Activated T-helper 17 cell treated with anti-CD3 and anti-CD28 coated beads, Interleukin-2, amount 50 U/mL, for 72 hours (primary cell): Measurements from ENCODE around the gene SPTLC3. TPM values are rescaled to one million over a fixed set of nuclear protein-coding genes. Genes with fewer than 3 reads are reported as not detected.

ENCODE experiments used
- ATAC-seq: fragments of 150-1000 bp; cut with Tn5 transposase; replicated peaks from 2 replicates; pipeline ENCODE4 v1.10.0; 2021; ENCODE audit warnings: mild to moderate bottlenecking, moderate library complexity
- H3K27ac Mint-ChIP-seq: one replicate; pipeline ENCODE4 v1.8.0; 2022; ENCODE audit warnings: mixed read lengths
- H3K27me3 Mint-ChIP-seq: one replicate; pipeline ENCODE4 v1.8.0; 2022; ENCODE audit warnings: mixed read lengths
- H3K36me3 Mint-ChIP-seq: one replicate; pipeline ENCODE4 v1.8.0; 2022; ENCODE audit warnings: low read depth, mild to moderate bottlenecking, mixed read lengths
- H3K4me1 Mint-ChIP-seq: one replicate; pipeline ENCODE4 v1.8.0; 2022; ENCODE audit warnings: mixed read lengths
- H3K4me3 Mint-ChIP-seq: one replicate; pipeline ENCODE4 v1.8.0; 2022; ENCODE audit warnings: mild to moderate bottlenecking, mixed read lengths
- H3K9me3 Mint-ChIP-seq: one replicate; pipeline ENCODE4 v1.8.0; 2022; ENCODE audit warnings: mixed read lengths
- total RNA-seq, 2 donors: library from RNA; stranded (reverse); gene quantifications; one replicate each; pipeline ENCODE4 v1.2.3, GENCODE V29; 2022

Gene SPTLC3
- total RNA-seq, result not detected

DNA sequence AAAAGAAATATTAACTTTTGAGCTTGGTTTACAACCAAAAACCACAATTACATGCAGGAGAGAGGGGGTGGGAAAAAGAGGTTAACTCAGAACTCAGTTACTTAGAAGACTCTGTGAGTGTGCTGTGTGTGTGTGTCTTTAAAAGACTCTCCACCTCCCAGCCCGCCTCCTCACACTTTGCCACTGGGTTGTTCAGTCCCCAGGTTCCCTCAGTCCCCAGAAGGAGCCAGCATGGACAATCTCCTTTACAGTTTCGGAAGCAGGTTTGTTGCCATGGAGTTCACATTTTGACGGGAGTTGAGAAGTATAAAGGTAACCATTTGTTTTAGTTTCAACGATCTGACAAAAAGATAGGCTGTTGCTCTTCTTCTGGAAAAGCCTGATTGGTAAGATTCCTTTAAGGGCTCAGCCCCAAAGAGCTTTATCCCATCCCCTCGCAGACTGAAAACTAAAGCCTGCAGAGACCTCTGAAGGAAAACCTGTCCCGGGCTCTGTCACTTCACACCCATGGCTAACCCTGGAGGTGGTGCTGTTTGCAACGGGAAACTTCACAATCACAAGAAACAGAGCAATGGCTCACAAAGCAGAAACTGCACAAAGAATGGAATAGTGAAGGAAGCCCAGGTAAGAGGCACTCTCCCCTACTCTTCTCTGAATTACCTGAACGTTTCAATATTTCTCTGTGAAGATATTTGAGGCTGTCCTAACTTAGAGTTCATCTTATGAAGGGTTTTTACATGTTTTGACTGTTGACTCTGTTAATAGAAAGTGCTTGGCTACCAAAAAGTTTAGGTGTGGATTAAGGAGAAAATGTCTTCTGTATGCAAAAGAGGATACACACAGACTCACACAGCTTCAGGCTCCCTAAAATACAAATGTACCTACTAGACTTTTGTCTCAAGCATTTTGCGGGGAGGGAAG is at the start of gene SPTLC3:
Gene SPTLC3, plus strand, starts transcription at position 212 of the 921 bp plus-strand sequence. Its CDS starts 296 bp downstream, at position 508.
- Mint-ChIP-seq H3K27me3 (peaks cover 4% of the 10 kb centered on the region), H3K9me3 (no peaks in the 10 kb centered on the region), H3K4me3 (peak within 1 kb of the TSS; percentile 66), H3K27ac (no peak within 1 kb of the TSS), H3K4me1 (peaks cover 9% of the 10 kb centered on the region), H3K36me3 (no peaks in the 10 kb centered on the region)
- peak; percentile 37 for ATAC-seq

DNA sequence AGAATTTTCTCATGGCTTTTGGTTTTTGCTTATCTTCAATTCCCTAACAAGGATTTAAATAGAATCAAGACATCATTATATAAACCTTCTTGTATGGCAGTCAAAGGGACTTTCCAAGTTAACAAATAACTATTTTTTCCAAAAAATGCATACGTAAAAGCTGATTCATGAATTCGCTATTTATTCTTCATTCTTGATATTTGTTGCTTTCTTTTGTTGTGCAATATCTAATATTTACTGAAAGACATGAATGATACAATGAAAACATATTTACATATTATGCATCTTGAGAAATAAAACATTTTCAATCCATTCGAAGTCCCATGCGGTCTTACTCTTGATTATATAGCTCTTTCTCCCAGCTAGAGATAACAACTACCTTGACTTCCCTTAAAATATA is 47.0 kb upstream of the SPTLC3 start:
- ATAC-seq, result no peak
- H3K4me1 Mint-ChIP-seq, result no peaks in the 10 kb centered on the region
- H3K27ac Mint-ChIP-seq, result no peak overlapping the region
- H3K27me3 Mint-ChIP-seq, result peaks cover 3% of the 10 kb centered on the region
- no peaks in the 10 kb centered on the region for H3K36me3 Mint-ChIP-seq
- H3K9me3 Mint-ChIP-seq, result no peaks in the 10 kb centered on the region
- no peak overlapping the region for H3K4me3 Mint-ChIP-seq

DNA sequence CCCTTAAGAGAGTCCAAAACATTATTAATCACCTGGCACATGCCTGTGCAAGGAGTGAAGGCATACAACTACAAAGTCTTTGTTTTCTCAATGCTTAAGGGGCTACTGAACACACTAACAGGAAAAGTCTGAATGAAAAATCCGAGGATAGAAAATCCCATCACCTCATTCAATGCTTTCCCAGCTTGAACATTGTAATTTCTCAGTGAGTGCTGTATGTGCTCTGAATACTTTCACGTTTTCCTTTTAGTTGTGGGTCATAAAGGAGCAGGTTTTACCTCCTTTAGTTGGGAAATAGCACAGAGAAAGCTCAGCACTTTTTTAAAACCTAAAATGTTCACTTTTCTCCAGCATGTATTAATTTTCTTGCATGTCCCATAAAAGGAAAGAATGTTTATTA is 45.9 kb upstream of the SPTLC3 start:
- no peaks in the 10 kb centered on the region for H3K4me1 Mint-ChIP-seq
- ATAC-seq, result no peak
- H3K27ac Mint-ChIP-seq, result no peak overlapping the region
- H3K27me3 Mint-ChIP-seq, result peaks cover 3% of the 10 kb centered on the region
- no peak overlapping the region for H3K4me3 Mint-ChIP-seq
- H3K9me3 Mint-ChIP-seq, result no peaks in the 10 kb centered on the region
- H3K36me3 Mint-ChIP-seq, result no peaks in the 10 kb centered on the region

DNA sequence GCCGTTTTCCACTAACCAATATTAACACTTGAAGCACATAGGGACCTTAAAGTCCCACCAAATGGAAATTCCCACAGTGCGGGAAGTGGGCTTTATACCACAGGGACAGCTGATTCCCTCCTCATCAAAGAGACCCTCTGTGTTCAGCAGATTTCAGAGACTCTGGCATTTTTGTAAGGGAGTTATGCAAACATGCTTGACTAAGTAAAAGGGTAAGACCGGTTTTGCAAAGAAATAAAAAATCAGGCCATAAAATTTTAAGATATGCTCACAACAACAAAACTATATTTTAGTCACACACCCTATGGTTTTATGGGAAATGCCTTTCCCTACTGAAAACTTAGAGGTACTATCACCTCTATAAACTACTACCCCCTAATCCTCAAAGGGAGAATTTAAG is 45.4 kb upstream of the SPTLC3 start:
- Mint-ChIP-seq H3K4me1 (no peaks in the 10 kb centered on the region), H3K36me3 (no peaks in the 10 kb centered on the region), H3K4me3 (no peak overlapping the region), H3K27ac (no peak overlapping the region), H3K9me3 (no peaks in the 10 kb centered on the region), H3K27me3 (peaks cover 3% of the 10 kb centered on the region)
- no peak for ATAC-seq

DNA sequence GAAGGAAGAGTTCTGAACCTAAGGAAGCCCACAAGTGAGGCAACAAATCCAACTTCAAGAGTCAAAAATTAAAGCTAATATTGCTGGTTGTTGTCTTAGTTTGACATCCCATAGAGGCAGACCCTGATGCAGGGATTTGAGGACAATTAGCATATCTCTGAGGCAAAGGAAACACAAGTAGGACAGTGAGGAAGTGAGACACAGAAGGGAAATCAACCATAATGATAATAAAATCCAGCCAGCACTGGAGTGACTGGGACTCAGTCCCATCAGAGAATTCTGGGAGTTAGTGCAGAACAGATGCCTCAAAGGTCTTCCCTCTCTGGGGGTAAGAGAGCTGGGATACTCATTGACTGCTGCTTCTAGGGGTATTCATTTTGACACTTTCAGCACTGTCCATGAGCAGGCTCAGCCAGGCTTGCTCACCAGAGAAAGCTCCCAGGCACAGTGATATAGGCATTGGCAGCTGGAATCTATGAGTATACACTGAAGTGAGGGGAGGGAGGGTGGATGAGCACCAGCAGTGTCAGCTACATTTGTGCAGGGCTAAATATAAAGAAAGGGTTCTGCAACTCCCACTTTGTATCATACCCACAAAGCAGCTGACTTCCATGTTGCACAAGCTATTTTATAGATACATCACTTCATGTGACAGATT is 43.4 kb upstream of the SPTLC3 start:
- no peaks in the 10 kb centered on the region for H3K27me3 Mint-ChIP-seq
- H3K27ac Mint-ChIP-seq, result no peak overlapping the region
- H3K4me1 Mint-ChIP-seq, result no peaks in the 10 kb centered on the region
- no peaks in the 10 kb centered on the region for H3K36me3 Mint-ChIP-seq
- ATAC-seq, result peak; percentile 47
- no peak overlapping the region for H3K4me3 Mint-ChIP-seq
- no peaks in the 10 kb centered on the region for H3K9me3 Mint-ChIP-seq

DNA sequence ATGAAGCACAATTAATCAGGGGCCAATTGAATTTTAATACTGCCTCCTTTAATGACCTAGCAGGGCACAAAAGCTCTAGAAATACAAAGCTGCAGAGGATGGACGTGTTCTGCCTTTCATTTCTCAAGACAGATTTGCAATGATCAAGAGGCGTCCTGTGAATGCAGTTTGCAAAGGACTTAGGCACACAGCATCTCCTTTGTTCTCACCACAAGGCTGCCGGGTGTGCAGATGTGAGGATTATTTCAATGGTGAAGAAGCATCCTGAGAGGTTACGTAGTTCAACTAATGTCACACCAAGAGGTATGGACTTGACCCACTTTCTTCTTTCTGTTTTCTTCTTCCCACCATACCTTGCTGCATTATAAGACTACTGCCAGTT is 42.9 kb upstream of the SPTLC3 start:
- H3K27ac Mint-ChIP-seq, result no peak overlapping the region
- no peaks in the 10 kb centered on the region for H3K27me3 Mint-ChIP-seq
- H3K36me3 Mint-ChIP-seq, result no peaks in the 10 kb centered on the region
- ATAC-seq, result no peak
- no peaks in the 10 kb centered on the region for H3K9me3 Mint-ChIP-seq
- H3K4me1 Mint-ChIP-seq, result no peaks in the 10 kb centered on the region
- H3K4me3 Mint-ChIP-seq, result no peak overlapping the region

DNA sequence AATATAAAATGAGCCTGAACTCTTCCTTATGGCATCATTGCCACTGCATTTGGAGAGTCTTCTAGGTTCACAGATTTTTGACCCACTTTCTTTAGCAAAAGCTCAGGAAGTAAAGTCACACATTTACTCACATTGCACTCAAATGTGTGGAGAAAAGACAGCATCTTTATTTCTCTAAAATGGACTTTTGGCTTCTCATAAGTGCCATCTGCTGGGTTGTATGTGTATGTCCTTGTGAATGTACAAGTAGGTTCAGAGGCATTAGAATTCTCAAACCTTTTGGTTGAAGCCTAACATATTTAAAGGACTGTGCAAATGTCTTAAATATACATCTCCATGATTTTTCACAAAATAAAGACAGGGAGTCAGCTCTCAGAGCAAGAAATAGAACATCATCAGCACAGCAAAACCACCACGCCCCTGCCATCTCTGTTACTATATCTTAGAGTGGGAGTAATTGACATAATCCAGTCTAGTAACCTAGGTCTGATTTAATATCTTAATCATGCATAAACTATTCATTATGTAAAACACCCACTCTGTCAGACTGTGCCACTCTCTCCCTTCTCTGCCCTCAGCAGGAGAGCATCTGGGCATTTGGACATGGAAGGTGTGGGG is 42.2 kb upstream of the SPTLC3 start:
- Mint-ChIP-seq H3K27me3 (no peaks in the 10 kb centered on the region), H3K4me1 (no peaks in the 10 kb centered on the region), H3K9me3 (no peaks in the 10 kb centered on the region), H3K36me3 (no peaks in the 10 kb centered on the region), H3K4me3 (no peak overlapping the region), H3K27ac (no peak overlapping the region)
- no peak for ATAC-seq

DNA sequence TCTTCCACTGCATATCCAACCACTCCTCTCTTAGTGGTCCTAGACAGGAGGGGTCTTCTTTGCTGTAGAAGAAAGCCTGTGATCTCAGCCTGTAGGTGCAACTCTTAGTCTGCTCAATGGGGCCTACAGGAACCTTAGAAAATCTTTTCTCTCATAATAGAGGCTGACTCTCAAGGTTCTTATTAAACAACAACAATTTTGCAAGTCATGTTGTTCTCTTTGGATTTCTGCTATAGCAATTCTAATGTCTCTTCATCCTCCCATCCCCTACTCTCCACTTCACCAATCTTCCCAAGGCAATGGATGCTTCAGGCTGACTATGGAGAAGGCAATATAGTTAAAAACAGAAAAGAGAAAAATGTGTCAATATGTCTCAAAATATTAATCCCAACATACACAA is 40.8 kb upstream of the SPTLC3 start:
- Mint-ChIP-seq H3K9me3 (no peaks in the 10 kb centered on the region), H3K4me1 (no peaks in the 10 kb centered on the region), H3K27me3 (no peaks in the 10 kb centered on the region), H3K36me3 (no peaks in the 10 kb centered on the region), H3K4me3 (no peak overlapping the region), H3K27ac (no peak overlapping the region)
- no peak for ATAC-seq

DNA sequence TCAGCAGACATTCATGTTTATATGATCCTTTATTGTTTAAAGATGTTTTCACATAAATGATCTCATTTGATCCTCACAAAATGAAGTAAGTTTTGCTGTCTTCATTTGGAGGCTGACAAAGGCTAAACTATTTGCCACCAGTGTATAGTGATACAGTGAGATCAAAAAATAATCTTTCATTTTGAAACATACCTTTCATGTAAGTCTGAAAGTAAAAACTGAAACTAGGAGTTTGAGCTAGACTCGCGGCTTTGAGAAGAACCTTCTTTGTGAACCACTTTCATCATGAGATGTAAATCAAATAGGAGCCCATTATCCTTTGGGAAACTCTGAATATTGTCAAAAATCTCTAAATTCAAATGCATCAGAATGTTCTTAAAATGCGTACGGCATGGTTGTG is 40.3 kb upstream of the SPTLC3 start:
- ATAC-seq, result no peak
- H3K9me3 Mint-ChIP-seq, result no peaks in the 10 kb centered on the region
- no peak overlapping the region for H3K4me3 Mint-ChIP-seq
- no peaks in the 10 kb centered on the region for H3K36me3 Mint-ChIP-seq
- H3K27ac Mint-ChIP-seq, result no peak overlapping the region
- no peaks in the 10 kb centered on the region for H3K4me1 Mint-ChIP-seq
- H3K27me3 Mint-ChIP-seq, result no peaks in the 10 kb centered on the region

DNA sequence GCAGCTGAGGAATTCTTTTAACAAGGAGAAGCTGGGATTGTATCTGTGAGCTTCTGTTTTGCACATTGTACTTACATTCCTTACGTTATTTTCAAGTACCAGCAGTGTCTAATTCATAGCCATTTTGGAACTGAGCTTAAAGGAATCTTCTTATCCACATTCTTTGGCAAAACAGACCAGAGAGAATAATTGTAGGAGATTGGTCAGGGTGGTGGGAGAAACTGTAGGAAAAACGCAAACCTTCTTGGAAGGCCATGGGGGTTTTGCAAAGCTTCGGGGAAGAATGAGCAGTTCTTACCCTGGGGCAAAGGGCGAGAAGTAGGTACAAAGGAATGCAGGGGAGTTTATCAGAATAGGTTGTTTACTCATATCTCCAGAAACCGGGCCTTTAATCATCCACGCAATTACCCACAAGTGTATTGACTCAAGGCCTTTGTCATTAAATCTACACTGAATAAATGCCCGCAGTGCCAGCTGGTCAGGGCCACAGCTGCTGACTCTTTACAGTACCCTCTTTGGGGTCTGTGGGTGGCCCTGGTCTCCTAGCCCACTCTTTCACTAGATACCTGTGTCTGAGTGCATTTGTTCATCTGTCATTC is 39.6 kb upstream of the SPTLC3 start:
- no peaks in the 10 kb centered on the region for H3K36me3 Mint-ChIP-seq
- no peaks in the 10 kb centered on the region for H3K4me1 Mint-ChIP-seq
- H3K27me3 Mint-ChIP-seq, result no peaks in the 10 kb centered on the region
- no peak overlapping the region for H3K4me3 Mint-ChIP-seq
- H3K9me3 Mint-ChIP-seq, result no peaks in the 10 kb centered on the region
- no peak overlapping the region for H3K27ac Mint-ChIP-seq
- ATAC-seq, result no peak

DNA sequence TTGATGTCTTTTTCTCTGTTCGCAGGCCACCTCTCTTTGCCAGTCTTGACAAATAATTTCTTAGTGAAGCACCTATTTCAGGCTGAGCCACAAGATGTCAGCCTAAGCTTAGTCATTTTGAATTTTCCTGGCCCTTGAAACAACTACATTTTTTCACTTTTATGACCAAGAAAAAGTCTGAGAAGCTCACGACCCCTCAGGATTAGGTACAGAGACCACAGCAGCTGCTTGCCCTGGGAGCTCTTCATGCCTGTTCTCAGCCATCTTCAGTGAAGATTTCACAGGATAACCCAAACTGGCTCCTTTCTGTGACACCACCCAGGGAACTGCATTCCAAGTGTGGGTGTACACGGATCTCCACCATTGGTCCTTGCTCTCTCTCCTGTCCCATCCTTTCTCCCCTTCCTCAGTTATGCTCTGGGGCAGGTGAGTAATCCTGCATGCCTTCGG is 38.4 kb upstream of the SPTLC3 start:
- Mint-ChIP-seq H3K4me3 (no peak overlapping the region), H3K27ac (no peak overlapping the region), H3K4me1 (no peaks in the 10 kb centered on the region), H3K9me3 (no peaks in the 10 kb centered on the region), H3K27me3 (no peaks in the 10 kb centered on the region), H3K36me3 (no peaks in the 10 kb centered on the region)
- ATAC-seq, result no peak

DNA sequence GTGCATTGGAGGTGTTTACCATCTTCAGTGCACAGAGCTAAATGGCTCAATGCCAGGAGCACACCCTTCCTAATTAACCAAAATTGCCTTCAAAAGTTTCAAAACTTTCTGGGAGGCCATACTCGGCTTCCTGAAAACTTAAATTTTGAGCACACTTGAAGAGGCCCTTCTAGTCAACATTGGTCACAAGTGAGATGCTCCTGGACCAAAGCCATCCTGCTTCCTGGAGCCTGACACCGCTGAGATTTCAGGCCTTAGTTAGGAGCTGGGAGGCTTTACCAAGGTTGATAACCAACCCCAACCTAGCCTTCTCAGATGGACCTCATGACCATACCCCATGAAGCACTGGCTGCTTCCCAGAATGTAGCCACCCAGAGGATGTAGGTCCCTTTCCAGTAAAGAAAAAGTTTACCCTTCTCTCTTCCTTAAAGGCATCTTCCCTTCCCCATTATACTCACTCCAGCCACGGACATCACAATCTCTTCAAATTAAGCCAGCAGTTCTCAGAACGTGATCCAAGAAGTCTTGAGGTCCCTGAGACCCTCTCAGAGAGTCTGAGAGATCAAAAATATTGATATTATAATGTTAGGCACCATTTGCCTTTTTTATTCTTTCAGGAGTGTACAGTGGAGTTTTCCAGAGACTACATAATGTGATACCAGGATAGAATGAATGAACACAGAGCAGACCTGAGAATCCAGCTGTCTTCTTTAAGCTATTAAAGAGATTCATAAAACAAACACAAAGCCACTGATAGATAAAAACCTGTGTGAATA is 32.8 kb upstream of the SPTLC3 start:
- peaks cover 9% of the 10 kb centered on the region for H3K27me3 Mint-ChIP-seq

DNA sequence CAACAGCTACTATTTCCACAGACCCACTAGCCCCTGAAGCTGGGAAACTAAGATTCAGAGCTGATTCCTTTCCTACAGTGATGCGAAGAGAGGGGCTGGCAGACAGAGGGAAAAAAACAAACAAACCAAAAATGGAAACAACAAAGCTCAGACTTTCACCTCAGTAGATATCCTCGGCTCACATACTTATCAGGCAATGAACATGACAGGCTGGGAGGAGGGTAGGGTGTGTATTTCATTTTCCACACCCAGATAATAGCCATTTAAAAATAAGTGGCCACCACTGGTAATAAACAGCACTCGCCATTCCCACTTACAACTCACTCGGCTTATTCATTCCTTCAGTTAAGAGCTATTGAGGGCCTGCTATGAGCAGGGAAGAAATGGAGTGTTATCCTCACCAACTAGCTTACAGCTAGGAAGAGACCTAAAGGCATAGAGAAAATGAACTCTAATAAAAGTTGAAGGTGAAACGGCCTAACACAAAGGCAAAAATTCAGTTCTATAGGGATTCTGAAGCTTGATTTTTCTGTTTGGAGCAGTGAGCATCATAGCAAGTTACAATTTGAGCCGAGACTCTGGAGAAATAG is 32.0 kb upstream of the SPTLC3 start:
- no peaks in the 10 kb centered on the region for H3K36me3 Mint-ChIP-seq
- H3K4me3 Mint-ChIP-seq, result no peak overlapping the region
- no peaks in the 10 kb centered on the region for H3K4me1 Mint-ChIP-seq
- H3K27me3 Mint-ChIP-seq, result peaks cover 9% of the 10 kb centered on the region
- no peak for ATAC-seq
- H3K9me3 Mint-ChIP-seq, result no peaks in the 10 kb centered on the region
- no peak overlapping the region for H3K27ac Mint-ChIP-seq

More for the DNA sequence above, 32.8 kb upstream of the SPTLC3 start:
- Mint-ChIP-seq H3K9me3 (no peaks in the 10 kb centered on the region), H3K4me3 (no peak overlapping the region), H3K27ac (no peak overlapping the region), H3K36me3 (no peaks in the 10 kb centered on the region), H3K4me1 (no peaks in the 10 kb centered on the region)
- ATAC-seq, result no peak
